Measurements from ENCODE around the gene ZNF839.

ZNF839 gene

GRCh38 chr14:102371361-102371760 is 51.8 kb downstream of the ZNF839 start:
- no peak overlapping the region for H2AFZ ChIP-seq (ENCODE audit: low read depth, low read length)

GRCh38 chr14:102373110-102373509 is 53.6 kb downstream of the ZNF839 start:
- no peak for DNase-seq
- no peak overlapping the region for H3K4me2 ChIP-seq (ENCODE audit: insufficient read depth, low read length)
- TF ChIP-seq, protein P1, sequence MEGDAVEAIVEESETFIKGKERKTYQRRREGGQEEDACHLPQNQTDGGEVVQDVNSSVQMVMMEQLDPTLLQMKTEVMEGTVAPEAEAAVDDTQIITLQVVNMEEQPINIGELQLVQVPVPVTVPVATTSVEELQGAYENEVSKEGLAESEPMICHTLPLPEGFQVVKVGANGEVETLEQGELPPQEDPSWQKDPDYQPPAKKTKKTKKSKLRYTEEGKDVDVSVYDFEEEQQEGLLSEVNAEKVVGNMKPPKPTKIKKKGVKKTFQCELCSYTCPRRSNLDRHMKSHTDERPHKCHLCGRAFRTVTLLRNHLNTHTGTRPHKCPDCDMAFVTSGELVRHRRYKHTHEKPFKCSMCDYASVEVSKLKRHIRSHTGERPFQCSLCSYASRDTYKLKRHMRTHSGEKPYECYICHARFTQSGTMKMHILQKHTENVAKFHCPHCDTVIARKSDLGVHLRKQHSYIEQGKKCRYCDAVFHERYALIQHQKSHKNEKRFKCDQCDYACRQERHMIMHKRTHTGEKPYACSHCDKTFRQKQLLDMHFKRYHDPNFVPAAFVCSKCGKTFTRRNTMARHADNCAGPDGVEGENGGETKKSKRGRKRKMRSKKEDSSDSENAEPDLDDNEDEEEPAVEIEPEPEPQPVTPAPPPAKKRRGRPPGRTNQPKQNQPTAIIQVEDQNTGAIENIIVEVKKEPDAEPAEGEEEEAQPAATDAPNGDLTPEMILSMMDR (IDR thresholded peaks at IDR 0.05; ENCODE audit: borderline replicate concordance, extremely low read depth, low read length, poor library complexity, severe bottlenecking): no peak
- no peak for TF ChIP-seq EZH2 (IDR thresholded peaks at IDR 0.05; ENCODE audit: borderline replicate concordance, low read depth, low read length, severe bottlenecking)

More at GRCh38 chr14:102371361-102371760, 51.8 kb downstream of the ZNF839 start:
- no peak overlapping the region for H3K4me3 ChIP-seq (ENCODE audit: low read depth in 1 of 2, low read length in 2 of 2)
- TF ChIP-seq EZH2 (IDR thresholded peaks at IDR 0.05; ENCODE audit: borderline replicate concordance, low read depth, low read length, severe bottlenecking): no peak
- TF ChIP-seq, protein P1 (IDR thresholded peaks at IDR 0.05; ENCODE audit: borderline replicate concordance, extremely low read depth, low read length, poor library complexity, severe bottlenecking): no peak
- no peak overlapping the region for H3K27ac ChIP-seq (ENCODE audit: low read length)
- DNase-seq (no peak), ATAC-seq (ENCODE audit: insufficient read depth, low read depth) (no peak)
- no peak overlapping the region for H3K9ac ChIP-seq (ENCODE audit: low read depth, low read length)
- no peaks in the 10 kb centered on the region for H3K79me2 ChIP-seq (ENCODE audit: insufficient read depth, low read length)
- no peaks in the 10 kb centered on the region for H3K36me3 ChIP-seq (ENCODE audit: insufficient read depth, low read length)
- no peaks in the 10 kb centered on the region for H3K27me3 ChIP-seq (ENCODE audit: insufficient read depth, low read length, poor library complexity)
- H4K20me1 ChIP-seq (ENCODE audit: insufficient read depth, low read length): no peaks in the 10 kb centered on the region; the same call in 1 of the 2 replicates
- H3K4me2 ChIP-seq (ENCODE audit: insufficient read depth, low read length): no peak overlapping the region
- H3K4me1 ChIP-seq (ENCODE audit: insufficient read depth, low read length): no peaks in the 10 kb centered on the region
- H3K9me3 ChIP-seq (ENCODE audit: insufficient read depth, low read length, severe bottlenecking): no peaks in the 10 kb centered on the region

DNA sequence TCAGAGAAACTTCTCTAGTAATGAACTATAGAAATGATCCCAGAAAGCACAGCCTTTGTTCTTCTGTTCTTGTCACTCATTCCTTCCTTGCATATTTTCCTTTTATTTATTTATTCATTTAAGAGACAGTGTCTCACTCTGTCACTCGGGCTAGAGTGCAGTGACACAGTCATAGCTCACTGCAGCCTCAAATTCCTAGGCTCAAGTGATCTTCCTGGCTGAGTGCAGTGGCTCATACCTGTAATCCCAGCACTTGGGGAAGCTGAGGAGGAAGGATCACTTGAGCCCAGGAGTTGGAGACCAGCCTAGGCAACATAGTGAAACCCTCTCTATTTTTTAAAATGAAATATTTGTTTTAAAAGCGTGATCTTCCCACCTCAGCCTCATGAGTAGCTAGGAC is 54.7 kb downstream of the ZNF839 start:
- Histone ChIP-seq H3K9ac (ENCODE audit: low read depth, low read length) (no peak overlapping the region), H3K27ac (ENCODE audit: low read length) (no peak overlapping the region), H3K4me3 (ENCODE audit: low read depth in 1 of 2, low read length in 2 of 2) (no peak overlapping the region), H3K4me2 (ENCODE audit: insufficient read depth, low read length) (no peak overlapping the region), H3K36me3 (ENCODE audit: insufficient read depth, low read length) (peaks cover 20% of the 10 kb centered on the region), H2AFZ (ENCODE audit: low read depth, low read length) (no peak overlapping the region), H4K20me1 (ENCODE audit: insufficient read depth, low read length) (no peaks in the 10 kb centered on the region), H3K9me3 (ENCODE audit: insufficient read depth, low read length, severe bottlenecking) (no peaks in the 10 kb centered on the region), H3K79me2 (ENCODE audit: insufficient read depth, low read length) (no peaks in the 10 kb centered on the region), H3K4me1 (ENCODE audit: insufficient read depth, low read length) (no peaks in the 10 kb centered on the region), H3K27me3 (ENCODE audit: insufficient read depth, low read length, poor library complexity) (no peaks in the 10 kb centered on the region)
- DNase-seq (no peak), ATAC-seq (ENCODE audit: insufficient read depth, low read depth) (no peak)
- TF ChIP-seq EZH2 (IDR thresholded peaks at IDR 0.05; ENCODE audit: borderline replicate concordance, low read depth, low read length, severe bottlenecking): no peak
- TF ChIP-seq, protein P1 (IDR thresholded peaks at IDR 0.05; ENCODE audit: borderline replicate concordance, extremely low read depth, low read length, poor library complexity, severe bottlenecking): no peak

More at GRCh38 chr14:102373110-102373509, 53.6 kb downstream of the ZNF839 start:
- H3K9ac ChIP-seq (ENCODE audit: low read depth, low read length): no peak overlapping the region
- no peaks in the 10 kb centered on the region for H3K9me3 ChIP-seq (ENCODE audit: insufficient read depth, low read length, severe bottlenecking)
- H3K36me3 ChIP-seq (ENCODE audit: insufficient read depth, low read length): peaks cover 13% of the 10 kb centered on the region
- H3K4me3 ChIP-seq (ENCODE audit: low read depth in 1 of 2, low read length in 2 of 2): no peak overlapping the region
- no peaks in the 10 kb centered on the region for H3K4me1 ChIP-seq (ENCODE audit: insufficient read depth, low read length)
- no peaks in the 10 kb centered on the region for H3K27me3 ChIP-seq (ENCODE audit: insufficient read depth, low read length, poor library complexity)
- no peak overlapping the region for H2AFZ ChIP-seq (ENCODE audit: low read depth, low read length)
- no peaks in the 10 kb centered on the region for H3K79me2 ChIP-seq (ENCODE audit: insufficient read depth, low read length)
- ATAC-seq (ENCODE audit: insufficient read depth, low read depth): no peak
- no peaks in the 10 kb centered on the region; the same call in 1 of the 2 replicates for H4K20me1 ChIP-seq (ENCODE audit: insufficient read depth, low read length)
- H3K27ac ChIP-seq (ENCODE audit: low read length): no peak overlapping the region

GRCh38 chr14:102375119-102375518 is 55.6 kb downstream of the ZNF839 start:
- Histone ChIP-seq H4K20me1 (ENCODE audit: insufficient read depth, low read length) (no peaks in the 10 kb centered on the region), H3K4me1 (ENCODE audit: insufficient read depth, low read length) (no peaks in the 10 kb centered on the region), H3K79me2 (ENCODE audit: insufficient read depth, low read length) (no peaks in the 10 kb centered on the region), H3K4me2 (ENCODE audit: insufficient read depth, low read length) (no peak overlapping the region), H3K4me3 (ENCODE audit: low read depth in 1 of 2, low read length in 2 of 2) (no peak overlapping the region), H3K9me3 (ENCODE audit: insufficient read depth, low read length, severe bottlenecking) (no peaks in the 10 kb centered on the region), H3K9ac (ENCODE audit: low read depth, low read length) (no peak overlapping the region), H3K27ac (ENCODE audit: low read length) (no peak overlapping the region), H3K36me3 (ENCODE audit: insufficient read depth, low read length) (peaks cover 21% of the 10 kb centered on the region), H3K27me3 (ENCODE audit: insufficient read depth, low read length, poor library complexity) (no peaks in the 10 kb centered on the region), H2AFZ (ENCODE audit: low read depth, low read length) (no peak overlapping the region)
- no peak for ATAC-seq (ENCODE audit: insufficient read depth, low read depth)
- TF ChIP-seq EZH2 (IDR thresholded peaks at IDR 0.05; ENCODE audit: borderline replicate concordance, low read depth, low read length, severe bottlenecking): no peak
- TF ChIP-seq, protein P1 (IDR thresholded peaks at IDR 0.05; ENCODE audit: borderline replicate concordance, extremely low read depth, low read length, poor library complexity, severe bottlenecking): no peak
- DNase-seq: no peak
